CD4-positive, alpha-beta T cell treated with Interleukin-1 beta for 1 hour (primary cell): Measurements from ENCODE around the gene EMP2.
"Not testable (repeated sequence)": the region's sequence is repeated elsewhere in the genome, so short reads cannot be mapped to it uniquely, and the experiment has no call there.

ENCODE experiments used
- DNase-seq, 2 donors: peaks; one replicate each; pipeline ENCODE4 v3.0.0-alpha.2; 2020 to 2022

The EMP2 gene

GRCh38 chr16:10519929-10520868 is 60.2 kb downstream of the EMP2 start:
- no peak for DNase-seq

GRCh38 chr16:10519297-10519696 is 61.1 kb downstream of the EMP2 start:
- no peak for DNase-seq

DNA sequence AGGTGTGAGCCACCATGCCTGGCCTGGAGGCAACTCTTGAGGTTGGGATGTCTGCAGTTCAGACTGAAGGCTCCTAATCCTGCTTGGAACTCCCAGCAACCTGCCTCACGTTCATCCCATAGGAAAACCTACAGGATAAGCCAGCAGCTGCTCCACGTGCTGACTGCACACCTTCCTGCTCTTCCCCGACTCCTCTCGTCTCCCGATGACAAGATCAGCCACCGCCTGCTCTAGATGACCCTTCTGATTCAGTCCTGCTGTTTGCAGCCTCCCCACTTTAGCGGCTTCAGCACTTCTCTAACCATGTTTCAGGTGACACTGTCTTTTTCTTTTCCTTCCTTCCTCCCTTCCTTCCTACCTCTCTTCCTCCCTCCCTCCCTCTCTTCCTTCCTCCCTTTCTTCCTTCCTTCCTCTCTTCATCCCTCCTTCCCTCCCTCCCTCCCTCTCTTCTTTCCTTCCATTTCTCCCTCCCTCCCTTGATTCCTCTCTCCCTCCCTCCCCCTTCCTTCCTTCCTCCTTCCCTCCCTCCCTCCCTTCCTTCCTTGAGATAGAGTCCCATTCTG is 61.8 kb downstream of the EMP2 start:
- no peak for DNase-seq

- no peak for DNase-seq
These were observed 62.5 kb downstream of the EMP2 start for GRCh38 chr16:10517868-10518267.

DNA sequence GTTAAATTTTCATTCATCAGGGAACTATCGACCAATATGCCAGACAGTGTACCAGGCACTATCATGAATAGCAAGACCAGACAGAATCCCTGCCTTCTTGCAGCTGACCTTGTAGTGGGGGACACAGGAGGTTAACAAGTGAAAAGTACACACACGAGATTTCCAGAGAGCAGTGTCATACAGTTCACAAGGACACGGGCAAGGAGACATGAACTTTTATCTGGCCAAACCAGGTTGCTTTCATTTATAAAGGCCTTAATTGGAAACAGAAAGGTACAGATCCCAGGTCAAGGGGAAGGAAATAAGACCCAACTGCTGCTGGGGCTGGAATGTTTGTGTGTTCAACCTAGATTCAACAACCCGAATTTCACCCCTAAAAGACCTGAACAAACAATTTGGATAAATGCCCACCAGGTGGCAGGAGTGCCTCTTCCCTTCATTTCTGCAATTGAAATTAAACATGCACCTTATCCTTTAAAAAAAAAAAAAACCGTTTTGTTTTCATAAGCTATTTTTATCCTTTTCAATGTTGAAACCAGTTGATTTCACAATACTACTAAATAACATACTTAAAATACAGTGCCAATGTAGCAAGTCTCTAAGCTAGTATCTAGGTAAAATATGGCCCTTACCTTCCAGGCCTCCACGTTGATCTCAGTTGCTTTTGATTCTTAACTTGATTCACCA is 65.9 kb downstream of the EMP2 start:
- DNase-seq: peak; percentile 50 to 54

GRCh38 chr16:10511829-10512228 is 68.6 kb downstream of the EMP2 start:
- DNase-seq: no peak

- DNase-seq: no peak
These were observed 70.1 kb downstream of the EMP2 start for GRCh38 chr16:10510279-10510678.

GRCh38 chr16:10509534-10510025 is 70.8 kb downstream of the EMP2 start:
- DNase-seq: peak; percentile 68 to 77

DNA sequence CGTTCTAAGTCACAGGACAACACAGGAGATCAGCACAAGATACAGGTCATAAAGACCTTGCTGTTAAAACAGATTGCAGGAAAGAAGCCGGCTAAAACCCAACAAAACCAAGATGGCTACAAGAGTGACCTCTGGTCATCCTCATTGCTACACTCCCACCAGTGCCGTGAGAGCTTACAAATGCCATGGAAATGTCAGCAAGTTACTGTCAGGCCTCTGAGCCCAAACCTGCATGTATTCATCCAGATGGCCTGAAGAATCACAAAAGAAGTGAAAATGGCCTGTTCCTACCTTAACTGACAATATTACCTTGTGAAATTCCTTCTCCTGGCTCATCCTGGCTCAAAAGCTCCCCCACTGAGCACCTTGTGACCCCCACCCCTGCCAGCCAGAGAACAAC is 75.1 kb downstream of the EMP2 start:
- not testable (repeated sequence) for DNase-seq

DNA sequence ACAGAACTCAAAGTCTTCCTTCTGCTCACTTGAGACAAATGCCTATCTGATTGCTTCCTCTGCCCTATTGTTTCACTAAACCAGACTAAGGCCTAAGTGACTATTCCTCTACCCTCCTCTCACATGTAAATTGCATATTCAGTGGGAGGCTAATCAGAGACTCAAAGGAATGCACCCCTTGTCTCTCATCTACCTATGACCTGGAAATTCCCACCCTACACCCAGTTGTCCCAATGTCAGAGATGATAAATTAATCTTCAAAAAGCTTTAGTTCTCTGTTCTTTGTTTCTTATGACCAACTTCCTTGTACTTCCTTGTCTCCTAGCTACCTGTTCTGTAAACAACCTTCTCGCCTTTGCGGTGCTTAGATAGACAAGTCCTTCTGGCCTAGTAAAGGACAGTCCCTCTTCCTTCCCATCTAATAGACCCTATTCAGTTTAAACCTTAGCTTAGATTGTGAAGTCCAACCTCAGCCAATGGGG is 76.0 kb downstream of the EMP2 start:
- no peak for DNase-seq

GRCh38 chr16:10502776-10503175 is 77.6 kb downstream of the EMP2 start:
- no peak for DNase-seq

GRCh38 chr16:10501016-10501607 is 79.3 kb downstream of the EMP2 start:
- DNase-seq: peak in 1 of 2 donors; percentile 11

DNA sequence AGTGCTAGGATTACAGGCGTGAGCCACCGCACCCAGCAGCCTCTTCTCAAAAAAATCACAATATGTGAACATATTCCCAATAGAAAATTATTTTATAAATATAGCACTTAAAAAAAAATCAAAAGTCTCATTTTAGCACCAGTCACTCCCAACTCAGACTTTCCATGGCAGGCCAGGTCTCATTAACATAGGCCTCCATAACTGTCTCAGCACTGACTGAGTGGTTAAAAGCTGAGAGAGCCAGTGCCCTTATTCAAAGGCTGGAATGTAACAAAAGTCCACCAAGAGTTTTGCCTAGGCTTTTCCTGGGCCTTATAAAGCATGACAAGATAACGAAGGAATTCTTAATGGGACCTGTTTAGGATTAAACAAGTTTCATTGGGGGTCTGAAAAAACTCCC is 79.8 kb downstream of the EMP2 start:
- DNase-seq: no peak

DNA sequence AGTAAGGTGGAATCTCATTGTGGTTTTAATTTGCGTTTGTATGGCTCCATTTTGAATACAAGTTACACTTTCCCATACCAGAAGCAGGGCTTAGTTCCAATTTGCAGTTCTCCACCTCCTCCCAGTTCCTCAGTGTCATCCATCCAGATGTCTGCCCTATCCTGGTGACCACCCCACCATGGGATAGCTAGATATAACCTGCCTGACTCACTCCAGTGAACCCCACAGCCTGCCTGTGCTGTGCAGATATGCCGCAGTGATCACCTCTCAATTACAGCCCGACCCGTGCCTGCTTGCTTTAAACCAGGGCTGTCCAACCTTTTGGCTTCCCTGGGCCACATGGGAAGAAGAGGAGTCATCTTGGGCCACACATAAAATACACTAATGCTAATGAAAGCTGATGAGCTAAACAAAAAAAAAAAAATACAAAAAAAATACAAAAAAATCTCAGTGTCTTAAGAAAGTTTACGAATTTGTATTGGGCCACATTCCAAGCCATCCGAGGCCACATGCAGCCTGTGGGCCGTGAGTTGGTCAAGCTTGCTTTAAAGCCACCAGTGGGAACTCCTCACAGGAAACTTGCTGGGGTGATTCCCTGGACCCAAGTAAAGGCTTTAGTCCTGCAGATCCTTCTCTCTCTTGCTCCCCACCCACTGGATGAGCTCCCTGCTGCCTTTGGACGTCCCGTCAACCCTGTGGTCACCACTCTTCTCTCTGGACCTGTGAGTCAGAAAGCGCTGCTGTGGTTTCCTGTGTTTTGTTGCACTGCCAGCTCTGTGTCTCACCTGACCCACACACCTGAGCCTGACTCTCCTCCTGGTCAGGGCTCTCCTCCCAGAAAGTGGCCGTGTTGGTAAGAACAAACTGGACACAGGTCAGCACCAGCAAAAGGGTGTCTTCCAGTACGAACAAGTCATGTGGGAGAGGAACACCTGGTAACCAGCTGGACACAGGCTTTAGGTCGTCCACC is 83.0 kb downstream of the EMP2 start:
- DNase-seq: no peak

DNA sequence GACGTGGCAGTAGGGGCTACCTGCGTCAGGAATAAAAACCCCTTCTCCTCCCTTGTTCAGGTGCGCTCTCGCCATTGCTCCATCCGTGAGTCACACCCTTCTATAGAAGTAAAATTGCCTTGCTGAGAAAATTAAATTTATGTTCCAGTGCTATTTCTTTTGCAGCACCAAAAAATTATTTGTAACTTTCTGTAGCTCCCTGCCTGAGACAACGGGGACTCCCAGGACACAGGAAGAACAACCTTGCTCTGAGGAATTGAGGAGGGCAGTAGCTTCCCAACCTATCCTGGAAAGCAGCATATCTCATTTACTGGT is 85.4 kb downstream of the EMP2 start:
- no peak for DNase-seq

GRCh38 chr16:10494343-10495030 is 85.9 kb downstream of the EMP2 start:
- DNase-seq: no peak

- DNase-seq: no peak
These were observed 87.1 kb downstream of the EMP2 start for GRCh38 chr16:10493276-10493675.

DNA sequence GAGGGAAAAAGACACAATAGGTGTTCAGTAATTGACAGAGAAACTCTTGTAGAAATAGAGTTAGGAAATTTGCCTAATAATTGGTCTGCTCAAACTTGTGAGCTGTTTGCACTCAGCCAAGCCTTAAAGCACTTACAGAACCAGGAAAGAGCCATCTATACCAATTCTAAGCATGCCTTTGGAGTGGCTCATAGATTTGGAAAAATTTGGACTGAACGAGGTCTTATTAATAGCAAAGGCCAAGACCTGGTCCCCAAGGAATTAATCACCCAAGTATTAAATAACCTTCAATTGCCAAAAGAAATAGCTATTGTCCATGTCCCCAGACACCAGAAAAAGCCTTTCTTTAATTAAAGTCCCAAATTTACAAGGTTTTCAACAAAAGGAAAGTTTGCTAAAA is 90.3 kb downstream of the EMP2 start:
- DNase-seq: no peak

DNA sequence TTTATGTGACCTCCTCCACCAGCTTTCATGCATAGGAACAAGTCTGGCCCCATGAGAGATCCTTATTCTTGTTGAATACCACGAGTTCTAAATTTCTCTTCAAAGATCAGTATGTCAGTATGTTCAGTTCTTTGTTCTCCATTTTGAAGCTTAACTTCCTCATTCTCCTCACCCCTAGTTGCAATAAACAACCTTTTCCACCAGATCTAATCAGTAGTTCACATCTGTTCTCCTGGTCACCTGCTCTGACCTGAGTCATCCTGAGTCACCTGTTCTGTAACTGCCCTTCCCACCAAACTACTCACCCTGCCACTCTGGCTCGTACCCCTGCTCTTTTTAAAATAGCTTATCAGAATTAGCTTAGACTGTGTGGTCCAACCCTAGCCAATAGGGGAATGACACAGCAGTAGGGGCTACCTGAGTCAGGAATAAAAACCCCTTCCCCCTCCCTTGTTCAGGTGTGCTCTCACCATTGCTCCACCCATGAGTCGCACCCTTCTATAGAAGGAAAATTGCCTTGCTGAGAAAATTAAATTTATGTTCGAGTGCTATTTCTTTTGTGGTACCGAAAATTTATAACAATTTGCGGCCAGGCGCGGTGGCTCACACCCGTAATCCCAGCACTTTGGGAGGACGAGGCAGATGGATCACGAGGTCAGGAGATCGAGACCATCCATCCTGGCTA is 94.6 kb downstream of the EMP2 start:
- no peak for DNase-seq

- no peak for DNase-seq
These were observed 95.2 kb downstream of the EMP2 start for GRCh38 chr16:10485159-10485558.

DNA sequence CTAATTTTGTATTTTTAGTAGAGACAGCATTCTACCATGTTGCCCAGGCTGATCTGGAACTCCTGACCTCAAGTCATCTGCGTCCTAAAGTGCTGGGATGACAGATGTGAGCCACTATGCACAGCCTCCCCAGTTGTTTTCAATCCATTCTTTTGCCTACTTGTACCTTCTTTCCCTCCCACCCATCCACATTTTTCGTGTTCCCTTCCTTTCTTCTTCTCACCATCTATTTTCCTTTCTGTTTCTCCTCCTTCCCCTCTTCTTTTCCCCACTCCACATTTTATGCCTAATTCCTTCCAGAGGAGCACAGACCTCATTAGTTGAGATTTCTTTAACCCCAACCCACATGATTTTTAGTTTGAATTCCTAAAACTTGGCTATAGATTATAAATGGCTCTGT is 100.2 kb downstream of the EMP2 start:
- no peak for DNase-seq
